ENCODE data around the gene BCL11B. TPM values are rescaled to one million over a fixed set of nuclear protein-coding genes. Genes with fewer than 3 reads are reported as not detected.

BCL11B gene
- total RNA-seq, 2 donors from 2014 or later, result 0.19 to 0.43 TPM

DNA sequence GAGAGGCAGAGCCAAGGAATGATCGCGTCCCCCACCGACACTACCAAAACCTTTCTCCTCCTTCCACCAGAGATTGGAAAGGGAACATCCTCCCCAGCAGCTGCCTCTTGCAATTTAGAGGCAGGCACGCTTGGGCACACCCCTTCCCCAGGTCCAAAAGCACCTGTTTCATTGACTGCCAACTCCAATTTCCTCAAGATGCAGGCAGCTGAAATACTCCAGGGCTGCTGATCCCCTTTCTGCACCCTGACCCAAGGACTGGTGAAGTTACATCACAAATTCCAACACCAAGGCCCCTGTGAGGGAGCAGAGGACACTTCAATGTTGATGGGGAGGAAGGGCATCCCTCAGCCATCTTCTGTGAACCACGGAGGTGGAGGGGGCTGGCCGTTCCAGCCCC, 33.8 kb downstream of the BCL11B start:
- Histone ChIP-seq H3K9me3 (peaks cover 0 to 35% of the 10 kb centered on the region in 2 donors), H3K27ac (no peak overlapping the region), H3K27me3 (peaks cover 0 to 4% of the 10 kb centered on the region in 2 donors), H3K4me3 (no peak overlapping the region), H3K36me3 (no peaks in the 10 kb centered on the region), H3K4me1 (no peaks in the 10 kb centered on the region)
- TF ChIP-seq, protein P1, sequence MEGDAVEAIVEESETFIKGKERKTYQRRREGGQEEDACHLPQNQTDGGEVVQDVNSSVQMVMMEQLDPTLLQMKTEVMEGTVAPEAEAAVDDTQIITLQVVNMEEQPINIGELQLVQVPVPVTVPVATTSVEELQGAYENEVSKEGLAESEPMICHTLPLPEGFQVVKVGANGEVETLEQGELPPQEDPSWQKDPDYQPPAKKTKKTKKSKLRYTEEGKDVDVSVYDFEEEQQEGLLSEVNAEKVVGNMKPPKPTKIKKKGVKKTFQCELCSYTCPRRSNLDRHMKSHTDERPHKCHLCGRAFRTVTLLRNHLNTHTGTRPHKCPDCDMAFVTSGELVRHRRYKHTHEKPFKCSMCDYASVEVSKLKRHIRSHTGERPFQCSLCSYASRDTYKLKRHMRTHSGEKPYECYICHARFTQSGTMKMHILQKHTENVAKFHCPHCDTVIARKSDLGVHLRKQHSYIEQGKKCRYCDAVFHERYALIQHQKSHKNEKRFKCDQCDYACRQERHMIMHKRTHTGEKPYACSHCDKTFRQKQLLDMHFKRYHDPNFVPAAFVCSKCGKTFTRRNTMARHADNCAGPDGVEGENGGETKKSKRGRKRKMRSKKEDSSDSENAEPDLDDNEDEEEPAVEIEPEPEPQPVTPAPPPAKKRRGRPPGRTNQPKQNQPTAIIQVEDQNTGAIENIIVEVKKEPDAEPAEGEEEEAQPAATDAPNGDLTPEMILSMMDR (IDR thresholded peaks at IDR 0.05), result no peak
- no peak for DNase-seq (ENCODE audit: low spot score)

DNA sequence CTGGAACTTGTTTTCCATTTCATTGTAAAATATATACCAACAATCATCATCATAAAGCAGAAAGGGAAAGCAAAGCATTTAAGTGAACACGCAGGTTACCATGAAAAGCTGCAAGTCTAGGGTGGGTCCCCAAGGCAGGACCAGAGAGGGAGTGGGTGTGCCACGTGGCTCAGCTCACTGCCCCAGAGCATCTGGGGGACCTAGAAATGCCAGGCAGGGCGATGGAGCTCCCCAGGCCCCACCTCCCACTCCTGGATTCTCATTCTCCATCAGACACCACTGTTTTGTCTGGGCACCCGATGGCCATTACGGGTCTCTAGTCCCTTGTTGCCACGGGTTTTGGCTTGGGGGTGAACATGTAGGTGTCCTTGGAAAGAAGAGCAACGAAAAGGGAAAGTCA, 34.7 kb downstream of the BCL11B start:
- Histone ChIP-seq H3K4me3 (no peak overlapping the region), H3K4me1 (no peaks in the 10 kb centered on the region), H3K9me3 (peaks cover 0 to 35% of the 10 kb centered on the region in 2 donors), H3K36me3 (no peaks in the 10 kb centered on the region), H3K27ac (no peak overlapping the region), H3K27me3 (peaks cover 0 to 4% of the 10 kb centered on the region in 2 donors)
- DNase-seq (ENCODE audit: low spot score), result no peak
- TF ChIP-seq, protein P1 (IDR thresholded peaks at IDR 0.05), result no peak

- Histone ChIP-seq H3K4me1 (no peaks in the 10 kb centered on the region), H3K27me3 (peaks cover 0 to 4% of the 10 kb centered on the region in 2 donors), H3K36me3 (no peaks in the 10 kb centered on the region), H3K9me3 (peaks cover 0 to 35% of the 10 kb centered on the region in 2 donors), H3K27ac (no peak overlapping the region), H3K4me3 (no peak overlapping the region)
- TF ChIP-seq, protein P1 (IDR thresholded peaks at IDR 0.05), result no peak
- DNase-seq (ENCODE audit: low spot score), result no peak
These were observed 35.4 kb downstream of the BCL11B start for GRCh38 chr14:99236386-99237138.

- Histone ChIP-seq H3K27me3 (peaks cover 0 to 4% of the 10 kb centered on the region in 2 donors), H3K36me3 (no peaks in the 10 kb centered on the region), H3K9me3 (peaks cover 0 to 35% of the 10 kb centered on the region in 2 donors), H3K4me1 (no peaks in the 10 kb centered on the region), H3K4me3 (no peak overlapping the region), H3K27ac (no peak overlapping the region)
- TF ChIP-seq, protein P1 (IDR thresholded peaks at IDR 0.05), result no peak
- DNase-seq (ENCODE audit: low spot score), result no peak
These were observed 36.2 kb downstream of the BCL11B start for GRCh38 chr14:99235582-99236320.

DNA sequence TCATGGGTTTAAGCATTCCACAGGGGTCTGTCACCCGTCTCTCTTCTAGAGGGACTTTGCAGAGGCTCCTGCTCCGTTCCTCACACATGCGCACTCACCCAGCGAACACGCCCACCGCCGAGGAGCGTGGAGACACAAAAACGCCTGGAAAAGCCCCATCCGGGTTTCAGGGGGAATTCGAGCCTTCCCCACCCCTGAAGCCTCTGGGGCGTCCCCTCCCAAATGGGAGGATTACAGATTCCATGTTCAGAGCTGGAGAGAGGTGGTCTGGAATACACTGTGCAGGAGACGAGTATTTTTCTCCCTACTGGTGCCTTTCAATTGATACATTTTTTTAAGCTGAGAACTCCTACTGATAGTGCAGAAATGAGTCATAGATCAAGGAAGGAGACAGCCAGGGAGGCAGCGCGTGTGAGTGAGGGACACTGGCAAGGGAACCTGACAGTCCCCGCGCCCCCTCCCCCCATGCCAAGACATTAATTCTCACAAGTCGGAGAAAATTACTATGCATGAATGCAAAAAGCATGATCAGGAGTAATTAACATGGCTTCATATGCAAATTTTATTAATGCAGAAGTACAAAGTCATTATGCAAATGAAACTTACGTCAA, 36.9 kb downstream of the BCL11B start:
- no peak overlapping the region for H3K4me3 ChIP-seq
- H3K27ac ChIP-seq, result no peak overlapping the region
- peaks cover 0 to 4% of the 10 kb centered on the region in 2 donors for H3K27me3 ChIP-seq
- TF ChIP-seq, protein P1 (IDR thresholded peaks at IDR 0.05), result no peak
- peaks cover 0 to 35% of the 10 kb centered on the region in 2 donors for H3K9me3 ChIP-seq
- H3K4me1 ChIP-seq, result no peaks in the 10 kb centered on the region
- DNase-seq (ENCODE audit: low spot score), result no peak
- H3K36me3 ChIP-seq, result no peaks in the 10 kb centered on the region

All from right atrium auricular region (tissue), 2 donors.